ENCODE measurements around the gene PPIL3.
"Not testable (repeated sequence)": the region's sequence is repeated elsewhere in the genome, so short reads cannot be mapped to it uniquely, and the experiment has no call there.

PPIL3 gene

GRCh38 chr2:200888704-200889625, at the start of gene PPIL3, which contains the start of gene NIF3L1:
Gene PPIL3, minus strand, starts transcription at chr2:200889077. Its CDS starts 1,462 bp downstream, at chr2:200887615.
Gene NIF3L1, plus strand, starts transcription at chr2:200889371. Its CDS starts 2,573 bp downstream, at chr2:200891944.
- DNase-seq, result peak; percentile 98

GRCh38 chr2:200930947-200931626, 42.2 kb upstream of the PPIL3 start:
- no peak for DNase-seq

- no peak for DNase-seq
Observed at GRCh38 chr2:200929334-200930249, 40.7 kb upstream of the PPIL3 start.

GRCh38 chr2:200922439-200922838, 33.6 kb upstream of the PPIL3 start:
- no peak for DNase-seq

GRCh38 chr2:200913654-200914053, 24.8 kb upstream of the PPIL3 start:
- no peak for DNase-seq

- DNase-seq, result no peak
Observed at GRCh38 chr2:200909958-200910357, 21.1 kb upstream of the PPIL3 start.

- peak; percentile 65 for DNase-seq
Observed at GRCh38 chr2:200905618-200906296, 16.9 kb upstream of the PPIL3 start.

- DNase-seq, result peak; percentile 74
Observed at GRCh38 chr2:200901459-200902072, 12.7 kb upstream of the PPIL3 start.

- DNase-seq, result no peak
Observed at GRCh38 chr2:200899482-200899881, 10.6 kb upstream of the PPIL3 start.

GRCh38 chr2:200881715-200882249, 7.1 kb downstream of the PPIL3 start:
- not testable (repeated sequence) for DNase-seq

GRCh38 chr2:200878289-200878880, 10.5 kb downstream of the PPIL3 start:
- no peak for DNase-seq

GRCh38 chr2:200877443-200877842, 11.4 kb downstream of the PPIL3 start:
- no peak for DNase-seq

- DNase-seq, result no peak
Observed at GRCh38 chr2:200873560-200873959, 15.3 kb downstream of the PPIL3 start.

GRCh38 chr2:200871151-200871550, 17.7 kb downstream of the PPIL3 start:
- no peak for DNase-seq

- no peak for DNase-seq
Observed at GRCh38 chr2:200869014-200869413, 19.9 kb downstream of the PPIL3 start.

GRCh38 chr2:200864176-200865034, 24.5 kb downstream of the PPIL3 start, which contains the start of gene CLK1:
Gene CLK1, minus strand, starts transcription at chr2:200864658. Its CDS starts 2,796 bp downstream, at chr2:200861862.
- DNase-seq, result peak; percentile 98

GRCh38 chr2:200863782-200864175, 25.1 kb downstream of the PPIL3 start:
- DNase-seq, result peak; percentile 65

- peak; percentile 71 for DNase-seq
Observed at GRCh38 chr2:200862532-200863000, 26.3 kb downstream of the PPIL3 start.

GRCh38 chr2:200861617-200862155, 27.2 kb downstream of the PPIL3 start:
- no peak for DNase-seq

Data from activated CD8-positive, alpha-beta memory T cell treated with anti-CD3 and anti-CD28 coated beads for 24 hours (primary cell).